Measurements from ENCODE around the gene TEKTIP1.

The TEKTIP1 gene

GRCh38 chr19:3556423-3556977 is 17.5 kb downstream of the TEKTIP1 start:
- no peak for TF ChIP-seq CTCF (IDR thresholded peaks at IDR 0.05; ENCODE audit: borderline replicate concordance, extremely low read depth, low read length, poor library complexity, severe bottlenecking)
- no peak for TF ChIP-seq EZH2 (IDR thresholded peaks at IDR 0.05; ENCODE audit: borderline replicate concordance, low read depth, low read length, severe bottlenecking)
- peaks cover 19% of the 10 kb centered on the region for H4K20me1 ChIP-seq (ENCODE audit: insufficient read depth, low read length)
- peaks cover 39% of the 10 kb centered on the region for H3K79me2 ChIP-seq (ENCODE audit: insufficient read depth, low read length)
- peak overlapping the region; percentile 59 to 77; a peak in 3 of 4 replicates for H3K4me3 ChIP-seq (ENCODE audit: low read depth in 1 of 2, low read length in 2 of 2)
- peak overlapping the region; percentile 53; the same call in 1 of the 2 replicates for H2AFZ ChIP-seq (ENCODE audit: low read depth, low read length)
- DNase-seq (no peak), ATAC-seq (ENCODE audit: insufficient read depth, low read depth) (no peak)
- peak overlapping the region; percentile 95 for H3K4me2 ChIP-seq (ENCODE audit: insufficient read depth, low read length)
- peaks cover 50% of the 10 kb centered on the region for H3K4me1 ChIP-seq (ENCODE audit: insufficient read depth, low read length)
- H3K27me3 ChIP-seq (ENCODE audit: insufficient read depth, low read length, poor library complexity), result no peaks in the 10 kb centered on the region
- no peaks in the 10 kb centered on the region; the same call in 1 of the 2 replicates for H3K36me3 ChIP-seq (ENCODE audit: insufficient read depth, low read length)
- no peaks in the 10 kb centered on the region for H3K9me3 ChIP-seq (ENCODE audit: insufficient read depth, low read length, severe bottlenecking)
- peak overlapping the region; percentile 74 for H3K9ac ChIP-seq (ENCODE audit: low read depth, low read length)
- peak overlapping the region; percentile 79 for H3K27ac ChIP-seq (ENCODE audit: low read length)

GRCh38 chr19:3556978-3557460 is 18.0 kb downstream of the TEKTIP1 start:
- DNase-seq (peak; percentile 57), ATAC-seq (ENCODE audit: insufficient read depth, low read depth) (peak; percentile 23)
- no peaks in the 10 kb centered on the region for H3K27me3 ChIP-seq (ENCODE audit: insufficient read depth, low read length, poor library complexity)
- peak overlapping the region; percentile 74 for H3K9ac ChIP-seq (ENCODE audit: low read depth, low read length)
- peak overlapping the region; percentile 53; the same call in 1 of the 2 replicates for H2AFZ ChIP-seq (ENCODE audit: low read depth, low read length)
- H3K27ac ChIP-seq (ENCODE audit: low read length), result peak overlapping the region; percentile 79
- H3K4me3 ChIP-seq (ENCODE audit: low read depth in 1 of 2, low read length in 2 of 2), result peak overlapping the region; percentile 59 to 77; a peak in 3 of 4 replicates
- peaks cover 19% of the 10 kb centered on the region for H4K20me1 ChIP-seq (ENCODE audit: insufficient read depth, low read length)
- peak overlapping the region; percentile 95 for H3K4me2 ChIP-seq (ENCODE audit: insufficient read depth, low read length)
- no peaks in the 10 kb centered on the region for H3K9me3 ChIP-seq (ENCODE audit: insufficient read depth, low read length, severe bottlenecking)
- no peaks in the 10 kb centered on the region; the same call in 1 of the 2 replicates for H3K36me3 ChIP-seq (ENCODE audit: insufficient read depth, low read length)
- TF ChIP-seq CTCF (IDR thresholded peaks at IDR 0.05; ENCODE audit: borderline replicate concordance, extremely low read depth, low read length, poor library complexity, severe bottlenecking) (peak; percentile 15), EZH2 (IDR thresholded peaks at IDR 0.05; ENCODE audit: borderline replicate concordance, low read depth, low read length, severe bottlenecking) (no peak)
- peaks cover 50% of the 10 kb centered on the region for H3K4me1 ChIP-seq (ENCODE audit: insufficient read depth, low read length)
- peaks cover 35% of the 10 kb centered on the region for H3K79me2 ChIP-seq (ENCODE audit: insufficient read depth, low read length)

- H3K4me2 ChIP-seq (ENCODE audit: insufficient read depth, low read length), result peak within 1 kb of the TSS; percentile 95
- peak within 1 kb of the TSS; percentile 98 for H2AFZ ChIP-seq (ENCODE audit: low read depth, low read length)
- peaks cover 32% of the 10 kb centered on the region for H3K79me2 ChIP-seq (ENCODE audit: insufficient read depth, low read length)
- H3K9ac ChIP-seq (ENCODE audit: low read depth, low read length), result peak within 1 kb of the TSS; percentile 74
- no peaks in the 10 kb centered on the region; the same call in 1 of the 2 replicates for H3K36me3 ChIP-seq (ENCODE audit: insufficient read depth, low read length)
- H3K27me3 ChIP-seq (ENCODE audit: insufficient read depth, low read length, poor library complexity), result no peaks in the 10 kb centered on the region
- DNase-seq, result peak; percentile 94
- peak within 1 kb of the TSS; percentile 64 to 77; a peak in 3 of 4 replicates for H3K4me3 ChIP-seq (ENCODE audit: low read depth in 1 of 2, low read length in 2 of 2)
- peaks cover 50% of the 10 kb centered on the region for H3K4me1 ChIP-seq (ENCODE audit: insufficient read depth, low read length)
- H3K27ac ChIP-seq (ENCODE audit: low read length), result peak within 1 kb of the TSS; percentile 79
- H3K9me3 ChIP-seq (ENCODE audit: insufficient read depth, low read length, severe bottlenecking), result no peaks in the 10 kb centered on the region
- H4K20me1 ChIP-seq (ENCODE audit: insufficient read depth, low read length), result peaks cover 19% of the 10 kb centered on the region
- TF ChIP-seq CTCF (IDR thresholded peaks at IDR 0.05; ENCODE audit: borderline replicate concordance, extremely low read depth, low read length, poor library complexity, severe bottlenecking) (no peak), EZH2 (IDR thresholded peaks at IDR 0.05; ENCODE audit: borderline replicate concordance, low read depth, low read length, severe bottlenecking) (no peak)
- peak; percentile 90 for ATAC-seq (ENCODE audit: insufficient read depth, low read depth)
Observed at GRCh38 chr19:3557461-3558248, 18.7 kb downstream of the TEKTIP1 start, which contains the start of gene MFSD12. MFSD12 (minus strand) TSS chr19:3557586; CDS start chr19:3557403, 183 bp downstream.
